ENCODE data around the gene KIF16B.

DNA sequence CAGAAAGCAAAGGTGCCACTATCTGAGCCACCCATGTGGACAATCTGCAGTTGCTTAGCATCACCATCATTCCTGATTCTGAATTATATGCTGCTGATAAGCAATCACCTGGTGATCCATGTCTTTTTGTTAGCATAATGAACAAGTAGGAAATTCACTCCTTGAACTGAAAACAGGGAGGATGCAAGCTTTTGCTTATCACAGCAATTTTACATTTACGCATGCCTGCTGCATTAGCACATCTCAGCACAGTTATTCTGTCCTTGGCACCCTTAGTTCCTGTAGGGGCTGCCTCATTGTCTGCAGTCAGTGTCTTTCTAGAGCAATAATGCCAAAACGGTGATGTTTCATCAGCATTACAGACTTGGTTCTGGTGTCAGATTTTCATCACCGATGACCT, 162.6 kb downstream of the KIF16B start:
- TF ChIP-seq CTCF (IDR thresholded peaks at IDR 0.05; ENCODE audit: poor library complexity) = no peak
- TF ChIP-seq EZH2 (IDR thresholded peaks at IDR 0.05; ENCODE audit: borderline replicate concordance) = no peak

Data from hepatocyte (in vitro differentiated cells).